Endodermal cell (in vitro differentiated cells): Measurements from ENCODE around the gene CDC42SE2. TPM values are rescaled to one million over a fixed set of nuclear protein-coding genes. Genes with fewer than 3 reads are reported as not detected.
A peak's percentile ranks its signal among the peaks of the same experiment; 100 is the strongest.
"Not testable (repeated sequence)": the region's sequence is repeated elsewhere in the genome, so short reads cannot be mapped to it uniquely, and the experiment has no call there.

Experiments used
- DNase-seq: peaks from one replicate; pipeline ENCODE4 v3.0.0-alpha.2; 2017
- H3K27ac ChIP-seq: 2 replicates; pipeline ENCODE4 v1.5.1; 2013; ENCODE audit warnings: mild to moderate bottlenecking, low read depth, low read length, moderate library complexity
- H3K27me3 ChIP-seq: 2 replicates; pipeline ENCODE4 v1.6.1; 2013; ENCODE audit warnings: mild to moderate bottlenecking, low read length, moderate library complexity; ENCODE audit not compliant: insufficient read depth, control insufficient read depth, poor library complexity, severe bottlenecking
- H3K36me3 ChIP-seq: 2 replicates; pipeline ENCODE4 v1.7.0; 2013; ENCODE audit warnings: mild to moderate bottlenecking, low read length, moderate library complexity; ENCODE audit not compliant: control insufficient read depth, insufficient read depth
- H3K4me1 ChIP-seq: one replicate; pipeline ENCODE4 v1.7.0; 2013; ENCODE audit warnings: low read length; ENCODE audit not compliant: control insufficient read depth, insufficient read depth
- H3K4me3 ChIP-seq: 2 replicates; pipeline ENCODE4 v1.5.1; 2013; ENCODE audit warnings: mild to moderate bottlenecking, low read length, moderate library complexity
- H3K9ac ChIP-seq: 2 replicates; pipeline ENCODE4 v1.6.1; 2013; ENCODE audit warnings: mild to moderate bottlenecking, low read length, moderate library complexity; ENCODE audit not compliant: poor library complexity, severe bottlenecking; ENCODE audit errors: extremely low read depth
- H3K9me3 ChIP-seq: 2 replicates; pipeline ENCODE4 v1.6.1; 2013; ENCODE audit warnings: mild to moderate bottlenecking, low read length, moderate library complexity; ENCODE audit not compliant: control insufficient read depth
- H3K27ac Mint-ChIP-seq: 2 replicates; pipeline ENCODE4 v1.8.0; 2020; ENCODE audit warnings: mixed read lengths
- H3K27me3 Mint-ChIP-seq: 2 replicates; pipeline ENCODE4 v1.8.0; 2021; ENCODE audit warnings: mild to moderate bottlenecking, mixed read lengths; ENCODE audit not compliant: insufficient read depth
- H3K36me3 Mint-ChIP-seq: 2 replicates; pipeline ENCODE4 v1.8.0; 2020; ENCODE audit warnings: low read depth, mixed read lengths
- H3K4me1 Mint-ChIP-seq: 2 replicates; pipeline ENCODE4 v1.8.0; 2020; ENCODE audit warnings: mixed read lengths
- H3K4me3 Mint-ChIP-seq: 2 replicates; pipeline ENCODE4 v1.8.0; 2020; ENCODE audit warnings: mild to moderate bottlenecking, moderate library complexity, mixed read lengths
- H3K9me3 Mint-ChIP-seq: 2 replicates; pipeline ENCODE4 v1.8.0; 2020; ENCODE audit warnings: mild to moderate bottlenecking, mixed read lengths
- CTCF ChIP-seq: fragments of 200-600 bp; sonication (generic); conservative IDR thresholded peaks from 2 replicates; pipeline ENCODE4 v1.5.0; 2021; ENCODE audit warnings: antibody characterized with exemption, mild to moderate bottlenecking
- WGBS, 2 experiments: methylation state at CpG; one replicate each; pipeline versions ENCODE4 v1.1.5 to v1.1.7; 2013; ENCODE audit warnings: missing lambda C conversion rate in 2 of 2, mixed read lengths in 1 of 2; ENCODE audit not compliant: insufficient coverage in 1 of 2, insufficient read length in 1 of 2; 5-methylcytosine and 5-hydroxymethylcytosine counted together
- total RNA-seq, 2 donors: library from RNA; stranded (reverse); fragmentation: NEBNext Ultra II Directional in 1 of 2; extraction: Animal tissue kit (Norgen Biotek cat#: 25700) in 1 of 2; gene quantifications; 2 replicates in 1 of 2; 3 replicates in 1 of 2; pipeline ENCODE4 v1.2.1, GENCODE V29; 2021

Gene CDC42SE2
- total RNA-seq, 2 donors from 2014 or later, result 28.6 to 36.4 TPM

- Mint-ChIP-seq H3K27ac (no peak overlapping the region), H3K36me3 (peaks cover 20% of the 10 kb centered on the region), H3K4me3 (no peak overlapping the region), H3K9me3 (peaks cover 15% of the 10 kb centered on the region), H3K27me3 (no peaks in the 10 kb centered on the region), H3K4me1 (no peaks in the 10 kb centered on the region)
- Histone ChIP-seq H3K4me1 (no peaks in the 10 kb centered on the region), H3K27me3 (no peaks in the 10 kb centered on the region), H3K9ac (no peak overlapping the region), H3K4me3 (peak overlapping the region; percentile 45), H3K36me3 (no peaks in the 10 kb centered on the region), H3K9me3 (peaks cover 12% of the 10 kb centered on the region), H3K27ac (no peak overlapping the region)
- TF ChIP-seq CTCF, result no peak
- DNase-seq, result no peak
- WGBS, 2 experiments, result 96 to 100% methylated on average over 2 of the region's 2 CpGs
Observed at GRCh38 chr5:131305906-131306305, 42.1 kb downstream of the CDC42SE2 start.

- not testable (repeated sequence) for H3K27me3 Mint-ChIP-seq, H3K4me3 ChIP-seq, H3K27me3 ChIP-seq, H3K27ac ChIP-seq, H3K9ac ChIP-seq, H3K36me3 ChIP-seq, H3K36me3 Mint-ChIP-seq, H3K9me3 ChIP-seq, H3K4me1 ChIP-seq
- WGBS, 2 experiments, result 29 to 74% methylated on average over 4 to 16 of the region's 16 CpGs
- peak; percentile 56 for DNase-seq
- H3K4me3 Mint-ChIP-seq, result peak overlapping the region; percentile 66
- H3K4me1 Mint-ChIP-seq, result peaks cover 17% of the 10 kb centered on the region
- peak overlapping the region; percentile 95 for H3K27ac Mint-ChIP-seq
- peaks cover 16% of the 10 kb centered on the region for H3K9me3 Mint-ChIP-seq
Observed at GRCh38 chr5:131312235-131312772, 48.5 kb downstream of the CDC42SE2 start.

- no peaks in the 10 kb centered on the region for H3K27me3 Mint-ChIP-seq
- no peaks in the 10 kb centered on the region for H3K27me3 ChIP-seq
- peaks cover 23% of the 10 kb centered on the region for H3K36me3 ChIP-seq
- peaks cover 12% of the 10 kb centered on the region for H3K9me3 Mint-ChIP-seq
- no peak overlapping the region for H3K4me3 ChIP-seq
- peaks cover 14% of the 10 kb centered on the region for H3K9me3 ChIP-seq
- WGBS, 2 experiments, result 83 to 98% methylated on average over 1 to 2 of the region's 2 CpGs
- H3K4me3 Mint-ChIP-seq, result no peak overlapping the region
- peaks cover 17% of the 10 kb centered on the region for H3K4me1 Mint-ChIP-seq
- H3K9ac ChIP-seq, result no peak overlapping the region
- H3K27ac Mint-ChIP-seq, result no peak overlapping the region
- H3K27ac ChIP-seq, result no peak overlapping the region
- no peak for TF ChIP-seq CTCF
- no peaks in the 10 kb centered on the region for H3K4me1 ChIP-seq
- peaks cover 21% of the 10 kb centered on the region for H3K36me3 Mint-ChIP-seq
- no peak for DNase-seq
Observed at GRCh38 chr5:131316026-131316425, 52.2 kb downstream of the CDC42SE2 start.

- DNase-seq, result no peak
- H3K4me1 ChIP-seq, result no peaks in the 10 kb centered on the region
- no peak overlapping the region for H3K27ac Mint-ChIP-seq
- H3K4me1 Mint-ChIP-seq, result peaks cover 14% of the 10 kb centered on the region
- H3K4me3 Mint-ChIP-seq, result no peak overlapping the region
- TF ChIP-seq CTCF, result no peak
- no CpG with 5 or more reads among the region's 2 CpGs for WGBS, 2 experiments
- peaks cover 26% of the 10 kb centered on the region for H3K36me3 Mint-ChIP-seq
- no peaks in the 10 kb centered on the region for H3K27me3 Mint-ChIP-seq
- no peak overlapping the region for H3K4me3 ChIP-seq
- H3K9me3 Mint-ChIP-seq, result peaks cover 10% of the 10 kb centered on the region
- H3K27me3 ChIP-seq, result no peaks in the 10 kb centered on the region
- H3K27ac ChIP-seq, result no peak overlapping the region
- H3K36me3 ChIP-seq, result peaks cover 23% of the 10 kb centered on the region
- peaks cover 17% of the 10 kb centered on the region for H3K9me3 ChIP-seq
- H3K9ac ChIP-seq, result no peak overlapping the region
Observed at GRCh38 chr5:131316822-131317221, 53.0 kb downstream of the CDC42SE2 start.
